ENCODE measurements around the gene PMS2.
"Not testable (repeated sequence)": the region's sequence is repeated elsewhere in the genome, so short reads cannot be mapped to it uniquely, and the experiment has no call there.

The PMS2 gene

GRCh38 chr7:6008668-6009611 is at the start of gene PMS2, which contains the start of gene AIMP2:
Gene PMS2, minus strand, starts transcription at chr7:6009049. Its CDS starts 30 bp downstream, at chr7:6009019.
Gene AIMP2, plus strand, starts transcription at chr7:6009272. Its CDS starts 92 bp downstream, at chr7:6009364.
- Mint-ChIP-seq H3K4me3 (peak within 1 kb of the TSS; percentile 91 to 94 (median 92)), H3K4me1 (peaks cover 29% of the 10 kb centered on the region), H3K27ac (peak within 1 kb of the TSS; percentile 68 to 88 (median 84)), H3K9me3 (no peaks in the 10 kb centered on the region), H3K27me3 (ENCODE audit: low read depth) (no peaks in the 10 kb centered on the region), H3K36me3 (ENCODE audit: low read depth) (peaks cover 8% of the 10 kb centered on the region)
- TF ChIP-seq CTCF (IDR thresholded peaks at IDR 0.05; ENCODE audit: unreplicated experiment in 3 of 3): no peak

- peaks cover 18% of the 10 kb centered on the region for H3K4me1 Mint-ChIP-seq
- H3K9me3 Mint-ChIP-seq: no peaks in the 10 kb centered on the region
- no peak for TF ChIP-seq CTCF (IDR thresholded peaks at IDR 0.05; ENCODE audit: unreplicated experiment in 3 of 3)
- H3K36me3 Mint-ChIP-seq (ENCODE audit: low read depth): peaks cover 17% of the 10 kb centered on the region
- peak overlapping the region in 2 of 3 experiments; percentile 55 to 92 for H3K27ac Mint-ChIP-seq
- no peaks in the 10 kb centered on the region for H3K27me3 Mint-ChIP-seq (ENCODE audit: low read depth)
- peak overlapping the region; percentile 93 to 98 (median 97) for H3K4me3 Mint-ChIP-seq
These were observed 48.7 kb upstream of the PMS2 start for GRCh38 chr7:6057316-6058129.

GRCh38 chr7:6056616-6057015 is 47.8 kb upstream of the PMS2 start:
- no peaks in the 10 kb centered on the region for H3K9me3 Mint-ChIP-seq
- no peak overlapping the region for H3K4me3 Mint-ChIP-seq
- H3K27ac Mint-ChIP-seq: no peak overlapping the region
- H3K4me1 Mint-ChIP-seq: peaks cover 18% of the 10 kb centered on the region
- no peaks in the 10 kb centered on the region for H3K27me3 Mint-ChIP-seq (ENCODE audit: low read depth)
- peaks cover 22% of the 10 kb centered on the region for H3K36me3 Mint-ChIP-seq (ENCODE audit: low read depth)
- no peak for TF ChIP-seq CTCF (IDR thresholded peaks at IDR 0.05; ENCODE audit: unreplicated experiment in 3 of 3)

GRCh38 chr7:6051185-6051584 is 42.3 kb upstream of the PMS2 start:
- peaks cover 47% of the 10 kb centered on the region for H3K36me3 Mint-ChIP-seq (ENCODE audit: low read depth)
- not testable (repeated sequence) for H3K27ac Mint-ChIP-seq; H3K9me3 Mint-ChIP-seq; H3K4me1 Mint-ChIP-seq; H3K4me3 Mint-ChIP-seq; H3K27me3 Mint-ChIP-seq (ENCODE audit: low read depth)

- H3K4me3 Mint-ChIP-seq: no peak overlapping the region
- no peak overlapping the region for H3K27ac Mint-ChIP-seq
- peaks cover 52% of the 10 kb centered on the region for H3K36me3 Mint-ChIP-seq (ENCODE audit: low read depth)
- no peak for TF ChIP-seq CTCF (IDR thresholded peaks at IDR 0.05; ENCODE audit: unreplicated experiment in 3 of 3)
- H3K4me1 Mint-ChIP-seq: no peaks in the 10 kb centered on the region
- H3K9me3 Mint-ChIP-seq: no peaks in the 10 kb centered on the region
- H3K27me3 Mint-ChIP-seq (ENCODE audit: low read depth): no peaks in the 10 kb centered on the region
These were observed 40.9 kb upstream of the PMS2 start for GRCh38 chr7:6049780-6050179.

GRCh38 chr7:6035686-6036085 is 26.8 kb upstream of the PMS2 start:
- Mint-ChIP-seq H3K27me3 (ENCODE audit: low read depth) (no peaks in the 10 kb centered on the region), H3K4me1 (no peaks in the 10 kb centered on the region), H3K36me3 (ENCODE audit: low read depth) (peaks cover 65% of the 10 kb centered on the region), H3K27ac (no peak overlapping the region), H3K9me3 (no peaks in the 10 kb centered on the region), H3K4me3 (no peak overlapping the region)
- no peak for TF ChIP-seq CTCF (IDR thresholded peaks at IDR 0.05; ENCODE audit: unreplicated experiment in 3 of 3)
